HTERT RPE-1 (cell line): ENCODE results near the gene NDST4.

ENCODE experiments used
- in situ Hi-C: fragments of 300-500 bp; cut with MboI; formaldehyde crosslinking; loops from 4 replicates; pipeline ENCODE4 v1.14.3; 2020; ENCODE audit warnings: low sequenced_read_pairs

NDST4 gene

GRCh38 chr4:114921191-114921590 is 192.2 kb downstream of the NDST4 start:
- in situ Hi-C loops = no loop called here

GRCh38 chr4:114911111-114911510 is 202.3 kb downstream of the NDST4 start:
- in situ Hi-C loops = no loop called here

- in situ Hi-C loops = no loop called here
These were observed 205.9 kb downstream of the NDST4 start for GRCh38 chr4:114907568-114907967.

GRCh38 chr4:114905017-114905416 is 208.4 kb downstream of the NDST4 start:
- in situ Hi-C loops = no loop called here

- in situ Hi-C loops = no loop called here
These were observed 212.5 kb downstream of the NDST4 start for GRCh38 chr4:114900934-114901333.

- in situ Hi-C loops = no loop called here
These were observed 222.6 kb downstream of the NDST4 start for GRCh38 chr4:114890773-114891172.

- in situ Hi-C loops = no loop called here
These were observed 226.7 kb downstream of the NDST4 start for GRCh38 chr4:114886761-114887160.

GRCh38 chr4:114883641-114884040 is 229.8 kb downstream of the NDST4 start:
- in situ Hi-C loops = no loop called here

GRCh38 chr4:114879916-114880669 is 233.3 kb downstream of the NDST4 start:
- in situ Hi-C loops = no loop called here

GRCh38 chr4:114875630-114876029 is 237.8 kb downstream of the NDST4 start:
- in situ Hi-C loops = no loop called here

- in situ Hi-C loops = no loop called here
These were observed 239.1 kb downstream of the NDST4 start for GRCh38 chr4:114874321-114874720.

GRCh38 chr4:114870987-114871386 is 242.4 kb downstream of the NDST4 start:
- in situ Hi-C loops = no loop called here

GRCh38 chr4:114866901-114867670 is 246.3 kb downstream of the NDST4 start:
- in situ Hi-C loops = no loop called here

- in situ Hi-C loops = no loop called here
These were observed 249.4 kb downstream of the NDST4 start for GRCh38 chr4:114864060-114864459.

GRCh38 chr4:114860786-114861185 is 252.6 kb downstream of the NDST4 start:
- in situ Hi-C loops = no loop called here

GRCh38 chr4:114857831-114858230 is 255.6 kb downstream of the NDST4 start:
- in situ Hi-C loops = no loop called here

GRCh38 chr4:114839986-114840385 is 273.4 kb downstream of the NDST4 start:
- in situ Hi-C loops = no loop called here

- in situ Hi-C loops = no loop called here
These were observed 282.8 kb downstream of the NDST4 start for GRCh38 chr4:114830628-114831027.

GRCh38 chr4:114827651-114828050 is 285.8 kb downstream of the NDST4 start:
- in situ Hi-C loops = no loop called here

- in situ Hi-C loops = no loop called here
These were observed 297.7 kb downstream of the NDST4 start for GRCh38 chr4:114815760-114816159.

- in situ Hi-C loops = no loop called here
These were observed 299.5 kb downstream of the NDST4 start for GRCh38 chr4:114813961-114814360.

- in situ Hi-C loops = no loop called here
These were observed 301.7 kb downstream of the NDST4 start for GRCh38 chr4:114811564-114812301.
